Measurements from ENCODE around the gene MALRD1.

- TF ChIP-seq, protein P1, sequence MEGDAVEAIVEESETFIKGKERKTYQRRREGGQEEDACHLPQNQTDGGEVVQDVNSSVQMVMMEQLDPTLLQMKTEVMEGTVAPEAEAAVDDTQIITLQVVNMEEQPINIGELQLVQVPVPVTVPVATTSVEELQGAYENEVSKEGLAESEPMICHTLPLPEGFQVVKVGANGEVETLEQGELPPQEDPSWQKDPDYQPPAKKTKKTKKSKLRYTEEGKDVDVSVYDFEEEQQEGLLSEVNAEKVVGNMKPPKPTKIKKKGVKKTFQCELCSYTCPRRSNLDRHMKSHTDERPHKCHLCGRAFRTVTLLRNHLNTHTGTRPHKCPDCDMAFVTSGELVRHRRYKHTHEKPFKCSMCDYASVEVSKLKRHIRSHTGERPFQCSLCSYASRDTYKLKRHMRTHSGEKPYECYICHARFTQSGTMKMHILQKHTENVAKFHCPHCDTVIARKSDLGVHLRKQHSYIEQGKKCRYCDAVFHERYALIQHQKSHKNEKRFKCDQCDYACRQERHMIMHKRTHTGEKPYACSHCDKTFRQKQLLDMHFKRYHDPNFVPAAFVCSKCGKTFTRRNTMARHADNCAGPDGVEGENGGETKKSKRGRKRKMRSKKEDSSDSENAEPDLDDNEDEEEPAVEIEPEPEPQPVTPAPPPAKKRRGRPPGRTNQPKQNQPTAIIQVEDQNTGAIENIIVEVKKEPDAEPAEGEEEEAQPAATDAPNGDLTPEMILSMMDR (IDR thresholded peaks at IDR 0.05 in 8 of 11, conservative IDR thresholded peaks at IDR 0.05 in 3 of 11): no peak
- no peak for TF ChIP-seq POLR2A (IDR thresholded peaks at IDR 0.05)
These were observed 572.2 kb downstream of the MALRD1 start for GRCh38 chr10:19620811-19621210.
